GM23338 (cell line): ENCODE measurements around the gene BRME1. TPM values are rescaled to one million over a fixed set of nuclear protein-coding genes. Genes with fewer than 3 reads are reported as not detected.

ENCODE experiments used
- ATAC-seq: fragments of 200-7000 bp; cut with Tn5 transposase; 3 replicates; pipeline ENCODE4 v1.9.1; 2020
- DNase-seq: peaks from one replicate; pipeline ENCODE4 v3.0.0-alpha.2; 2015; ENCODE audit warnings: low spot score
- H2AFZ ChIP-seq: fragments of 200-600 bp; sonication (generic); 2 replicates; pipeline ENCODE4 v1.8.0; 2016; ENCODE audit warnings: antibody characterized with exemption, mild to moderate bottlenecking, moderate library complexity
- H3F3A ChIP-seq: fragments of 200-600 bp; sonication (generic); replicated peaks from 2 replicates; pipeline ENCODE4 v1.8.0; 2017; ENCODE audit warnings: antibody characterized with exemption, mixed run types, low read depth
- H3K27ac ChIP-seq: fragments of 200-600 bp; sonication (generic); 2 replicates; pipeline ENCODE4 v1.6.1; 2016; ENCODE audit warnings: low read depth
- H3K27me3 ChIP-seq: fragments of 200-600 bp; sonication (generic); 2 replicates; pipeline ENCODE4 v1.8.0; 2016; ENCODE audit warnings: mild to moderate bottlenecking, mixed run types, moderate library complexity; ENCODE audit not compliant: insufficient read depth
- H3K36me3 ChIP-seq: fragments of 200-600 bp; sonication (generic); 2 replicates; pipeline ENCODE4 v1.8.0; 2016; ENCODE audit warnings: mild to moderate bottlenecking; ENCODE audit not compliant: insufficient read depth
- H3K4me1 ChIP-seq: fragments of 200-600 bp; sonication (generic); 2 replicates; pipeline ENCODE4 v1.8.0; 2016; ENCODE audit warnings: mild to moderate bottlenecking, moderate library complexity; ENCODE audit not compliant: insufficient read depth
- H3K4me2 ChIP-seq: fragments of 200-600 bp; sonication (generic); 2 replicates; pipeline ENCODE4 v1.7.1; 2017; ENCODE audit warnings: mixed run types
- H3K4me3 ChIP-seq: fragments of 200-600 bp; sonication (generic); 2 replicates; pipeline ENCODE4 v1.6.1; 2016; ENCODE audit warnings: mixed run types
- H3K79me2 ChIP-seq: fragments of 200-600 bp; sonication (generic); replicated peaks from 2 replicates; pipeline ENCODE4 v1.8.0; 2017; ENCODE audit warnings: mild to moderate bottlenecking; ENCODE audit not compliant: insufficient read depth
- H3K9me2 ChIP-seq: fragments of 200-600 bp; sonication (generic); 2 replicates; pipeline ENCODE4 v1.8.0; 2017; ENCODE audit not compliant: insufficient read depth
- H4K20me1 ChIP-seq: fragments of 200-600 bp; sonication (generic); replicated peaks from 2 replicates; pipeline ENCODE4 v1.8.0; 2017; ENCODE audit warnings: mild to moderate bottlenecking; ENCODE audit not compliant: insufficient read depth
- H3K27ac Mint-ChIP-seq: 2 replicates; pipeline ENCODE4 v1.8.0; 2020; ENCODE audit warnings: inconsistent platforms, mild to moderate bottlenecking, moderate library complexity, mixed read lengths
- H3K27me3 Mint-ChIP-seq: 3 replicates; pipeline ENCODE4 v1.8.0; 2022; ENCODE audit warnings: low read depth, mild to moderate bottlenecking, moderate library complexity, mixed read lengths, inconsistent platforms; ENCODE audit not compliant: insufficient read depth, poor library complexity
- H3K36me3 Mint-ChIP-seq: 3 replicates; pipeline ENCODE4 v1.8.0; 2021; ENCODE audit warnings: low read depth, mild to moderate bottlenecking, inconsistent platforms, moderate library complexity, mixed read lengths
- H3K4me1 Mint-ChIP-seq: 3 replicates; pipeline ENCODE4 v1.8.0; 2020; ENCODE audit warnings: mild to moderate bottlenecking, inconsistent platforms, mixed read lengths
- H3K4me3 Mint-ChIP-seq: 3 replicates; pipeline ENCODE4 v1.8.0; 2021; ENCODE audit warnings: moderate library complexity, mild to moderate bottlenecking, inconsistent platforms, mixed read lengths
- H3K9me3 Mint-ChIP-seq: 3 replicates; pipeline ENCODE4 v1.8.0; 2020; ENCODE audit warnings: moderate library complexity, mild to moderate bottlenecking, inconsistent platforms, mixed read lengths
- STAT1 ChIP-seq: IDR thresholded peaks from one replicate; pipeline ENCODE4 v1.6.1; 2016; ENCODE audit warnings: antibody characterized with exemption; ENCODE audit not compliant: unreplicated experiment
- ZNF331 ChIP-seq: fragments of 250-450 bp; sonication (Bioruptor Pico); IDR thresholded peaks from 2 replicates; pipeline ENCODE4 v1.5.0; 2020; ENCODE audit warnings: low read depth, mild to moderate bottlenecking, moderate library complexity
- polyA plus RNA-seq: library from polyadenylated mRNA; unstranded; fragments of >200 nt; fragmentation: Nextera tagmentation; extraction: Ambion mirVana; gene quantifications from 2 replicates; pipeline ENCODE4 v1.2.1, GENCODE V29; 2016
- total RNA-seq: library from RNA; depleted of rRNA; stranded (reverse); fragments of >200 nt; shearing (Covaris generic); gene quantifications from 2 replicates; pipeline ENCODE4 v1.2.3, GENCODE V29; 2014
- TF ChIP-seq, protein P1 (sequence below): IDR thresholded peaks from 2 replicates; pipeline ENCODE4 v1.6.1; 2016; ENCODE audit warnings: antibody characterized with exemption
- TF ChIP-seq, protein P2 (sequence below): IDR thresholded peaks from one replicate; pipeline ENCODE4 v1.6.1; 2018; ENCODE audit warnings: antibody characterized with exemption; ENCODE audit not compliant: unreplicated experiment
- TF ChIP-seq, protein P3 (sequence below), 2 experiments: fragments of 200-600 bp in 1 of 2; sonication (generic) in 1 of 2; conservative IDR thresholded peaks; 2 replicates each; pipeline versions ENCODE4 v1.5.1 to v1.6.1; 2016 to 2017; ENCODE audit warnings: antibody characterized with exemption in 2 of 2, low read depth in 2 of 2, mild to moderate bottlenecking in 2 of 2, moderate library complexity in 1 of 2

BRME1 gene
- total and polyA plus RNA-seq, 2 experiments from 2014 or later = 3.9 to 4.0 TPM

DNA sequence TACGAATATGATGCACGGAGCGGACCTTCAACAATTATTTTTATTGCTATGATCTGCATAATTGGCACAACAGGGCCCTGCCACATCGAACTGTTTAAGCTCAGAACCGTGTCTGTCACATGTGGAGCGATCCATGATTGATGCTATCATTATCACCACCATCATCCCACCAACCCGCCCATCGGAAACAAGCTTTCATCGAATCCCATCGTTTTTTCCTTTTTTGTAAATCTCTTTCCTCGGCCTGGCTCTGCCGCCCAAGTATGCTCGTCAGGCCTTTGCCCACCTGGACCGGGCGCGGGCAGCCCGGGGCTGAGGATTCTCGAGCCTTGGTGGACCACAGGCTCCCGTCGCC, 45.9 kb upstream of the BRME1 start (continued):
- TF ChIP-seq, protein P1, sequence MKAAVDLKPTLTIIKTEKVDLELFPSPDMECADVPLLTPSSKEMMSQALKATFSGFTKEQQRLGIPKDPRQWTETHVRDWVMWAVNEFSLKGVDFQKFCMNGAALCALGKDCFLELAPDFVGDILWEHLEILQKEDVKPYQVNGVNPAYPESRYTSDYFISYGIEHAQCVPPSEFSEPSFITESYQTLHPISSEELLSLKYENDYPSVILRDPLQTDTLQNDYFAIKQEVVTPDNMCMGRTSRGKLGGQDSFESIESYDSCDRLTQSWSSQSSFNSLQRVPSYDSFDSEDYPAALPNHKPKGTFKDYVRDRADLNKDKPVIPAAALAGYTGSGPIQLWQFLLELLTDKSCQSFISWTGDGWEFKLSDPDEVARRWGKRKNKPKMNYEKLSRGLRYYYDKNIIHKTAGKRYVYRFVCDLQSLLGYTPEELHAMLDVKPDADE = no peak
- TF ChIP-seq, protein P2, sequence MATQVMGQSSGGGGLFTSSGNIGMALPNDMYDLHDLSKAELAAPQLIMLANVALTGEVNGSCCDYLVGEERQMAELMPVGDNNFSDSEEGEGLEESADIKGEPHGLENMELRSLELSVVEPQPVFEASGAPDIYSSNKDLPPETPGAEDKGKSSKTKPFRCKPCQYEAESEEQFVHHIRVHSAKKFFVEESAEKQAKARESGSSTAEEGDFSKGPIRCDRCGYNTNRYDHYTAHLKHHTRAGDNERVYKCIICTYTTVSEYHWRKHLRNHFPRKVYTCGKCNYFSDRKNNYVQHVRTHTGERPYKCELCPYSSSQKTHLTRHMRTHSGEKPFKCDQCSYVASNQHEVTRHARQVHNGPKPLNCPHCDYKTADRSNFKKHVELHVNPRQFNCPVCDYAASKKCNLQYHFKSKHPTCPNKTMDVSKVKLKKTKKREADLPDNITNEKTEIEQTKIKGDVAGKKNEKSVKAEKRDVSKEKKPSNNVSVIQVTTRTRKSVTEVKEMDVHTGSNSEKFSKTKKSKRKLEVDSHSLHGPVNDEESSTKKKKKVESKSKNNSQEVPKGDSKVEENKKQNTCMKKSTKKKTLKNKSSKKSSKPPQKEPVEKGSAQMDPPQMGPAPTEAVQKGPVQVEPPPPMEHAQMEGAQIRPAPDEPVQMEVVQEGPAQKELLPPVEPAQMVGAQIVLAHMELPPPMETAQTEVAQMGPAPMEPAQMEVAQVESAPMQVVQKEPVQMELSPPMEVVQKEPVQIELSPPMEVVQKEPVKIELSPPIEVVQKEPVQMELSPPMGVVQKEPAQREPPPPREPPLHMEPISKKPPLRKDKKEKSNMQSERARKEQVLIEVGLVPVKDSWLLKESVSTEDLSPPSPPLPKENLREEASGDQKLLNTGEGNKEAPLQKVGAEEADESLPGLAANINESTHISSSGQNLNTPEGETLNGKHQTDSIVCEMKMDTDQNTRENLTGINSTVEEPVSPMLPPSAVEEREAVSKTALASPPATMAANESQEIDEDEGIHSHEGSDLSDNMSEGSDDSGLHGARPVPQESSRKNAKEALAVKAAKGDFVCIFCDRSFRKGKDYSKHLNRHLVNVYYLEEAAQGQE = no peak
- TF ChIP-seq STAT1 (no peak), ZNF331 (CRISPR knock-in tag) (no peak)
- TF ChIP-seq, protein P3, sequence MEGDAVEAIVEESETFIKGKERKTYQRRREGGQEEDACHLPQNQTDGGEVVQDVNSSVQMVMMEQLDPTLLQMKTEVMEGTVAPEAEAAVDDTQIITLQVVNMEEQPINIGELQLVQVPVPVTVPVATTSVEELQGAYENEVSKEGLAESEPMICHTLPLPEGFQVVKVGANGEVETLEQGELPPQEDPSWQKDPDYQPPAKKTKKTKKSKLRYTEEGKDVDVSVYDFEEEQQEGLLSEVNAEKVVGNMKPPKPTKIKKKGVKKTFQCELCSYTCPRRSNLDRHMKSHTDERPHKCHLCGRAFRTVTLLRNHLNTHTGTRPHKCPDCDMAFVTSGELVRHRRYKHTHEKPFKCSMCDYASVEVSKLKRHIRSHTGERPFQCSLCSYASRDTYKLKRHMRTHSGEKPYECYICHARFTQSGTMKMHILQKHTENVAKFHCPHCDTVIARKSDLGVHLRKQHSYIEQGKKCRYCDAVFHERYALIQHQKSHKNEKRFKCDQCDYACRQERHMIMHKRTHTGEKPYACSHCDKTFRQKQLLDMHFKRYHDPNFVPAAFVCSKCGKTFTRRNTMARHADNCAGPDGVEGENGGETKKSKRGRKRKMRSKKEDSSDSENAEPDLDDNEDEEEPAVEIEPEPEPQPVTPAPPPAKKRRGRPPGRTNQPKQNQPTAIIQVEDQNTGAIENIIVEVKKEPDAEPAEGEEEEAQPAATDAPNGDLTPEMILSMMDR (conservative IDR thresholded peaks at IDR 0.05; ENCODE audit: low read depth in 2 of 2) = no peak

DNA sequence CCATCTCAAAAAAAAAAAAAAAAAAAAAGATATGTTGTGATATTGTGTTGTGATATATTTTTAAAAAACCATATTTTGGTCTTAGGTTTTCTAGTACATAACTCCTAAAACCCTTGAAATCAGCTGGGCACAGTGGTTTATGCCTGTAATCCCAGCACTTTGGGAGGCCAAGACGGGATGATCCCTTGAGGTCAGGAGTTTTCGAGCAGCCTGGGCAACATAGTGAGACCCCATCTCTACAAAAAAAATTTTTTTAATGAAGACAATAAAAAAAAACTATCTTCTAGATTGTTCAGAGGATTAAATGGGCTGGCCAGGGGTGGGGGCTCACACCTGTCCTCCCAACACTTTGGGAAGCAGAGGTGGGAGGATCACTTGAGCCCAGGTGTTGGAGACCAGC, 45.1 kb upstream of the BRME1 start:
- H3K4me2 ChIP-seq = no peak overlapping the region
- TF ChIP-seq, protein P3 (conservative IDR thresholded peaks at IDR 0.05; ENCODE audit: low read depth in 2 of 2) = no peak

More for the DNA sequence above, 45.1 kb upstream of the BRME1 start:
- H4K20me1 ChIP-seq = peaks cover 4% of the 10 kb centered on the region; the same call in 1 of the 2 replicates
- H3K27me3 Mint-ChIP-seq = no peaks in the 10 kb centered on the region
- peaks cover 14% of the 10 kb centered on the region; the same call in 2 of the 3 replicates for H3K36me3 Mint-ChIP-seq
- no peak overlapping the region for H3K27ac Mint-ChIP-seq
- DNase-seq = no peak
- no peak overlapping the region for H2AFZ ChIP-seq
- no peak overlapping the region for H3K4me3 Mint-ChIP-seq
- no peaks in the 10 kb centered on the region for H3K9me2 ChIP-seq
- H3F3A ChIP-seq = no peaks in the 10 kb centered on the region
- H3K79me2 ChIP-seq = peaks cover 17% of the 10 kb centered on the region
- ATAC-seq = no peak
- no peak overlapping the region for H3K4me3 ChIP-seq
- no peak overlapping the region for H3K27ac ChIP-seq
- no peaks in the 10 kb centered on the region; the same call in 2 of the 3 replicates for H3K9me3 Mint-ChIP-seq
- peaks cover 9% of the 10 kb centered on the region for H3K4me1 Mint-ChIP-seq
- peaks cover 7% of the 10 kb centered on the region; the same call in 1 of the 2 replicates for H3K36me3 ChIP-seq
- H3K27me3 ChIP-seq = no peaks in the 10 kb centered on the region
- H3K4me1 ChIP-seq = peaks cover 8% of the 10 kb centered on the region; the same call in 1 of the 2 replicates
